Neural cell (in vitro differentiated cells): ENCODE data around the gene INTS12.

Experiments
- EP300 ChIP-seq: fragments of 450-650 bp; conservative IDR thresholded peaks from 2 replicates; pipeline ENCODE4 v1.6.1; 2014; ENCODE audit warnings: antibody characterized with exemption, mild to moderate bottlenecking, moderate library complexity; ENCODE audit not compliant: poor library complexity, severe bottlenecking
- EZH2 ChIP-seq: fragments of 200-600, 300-800 bp; shearing (Covaris generic), sonication (generic); IDR thresholded peaks from 2 replicates; pipeline ENCODE4 v1.6.1; 2014; ENCODE audit warnings: antibody characterized with exemption, low read length, borderline replicate concordance, mild to moderate bottlenecking; ENCODE audit not compliant: insufficient read depth, poor library complexity, severe bottlenecking
- MXI1 ChIP-seq: fragments of 450-650 bp; conservative IDR thresholded peaks from 2 replicates; pipeline ENCODE4 v1.6.1; 2014; ENCODE audit warnings: antibody characterized with exemption, mild to moderate bottlenecking; ENCODE audit not compliant: poor library complexity, severe bottlenecking
- POLR2AphosphoS5 ChIP-seq: IDR thresholded peaks from 2 replicates; pipeline ENCODE4 v1.6.1; 2012
- RAD21 ChIP-seq: fragments of 450-650 bp; conservative IDR thresholded peaks from 2 replicates; pipeline ENCODE4 v1.6.1; 2014; ENCODE audit warnings: antibody characterized with exemption, mild to moderate bottlenecking, moderate library complexity
- TAF1 ChIP-seq: IDR thresholded peaks from 2 replicates; pipeline ENCODE4 v1.6.1; 2012; ENCODE audit warnings: low read depth
- TF ChIP-seq, protein P1 (sequence below): fragments of 450-650 bp; IDR thresholded peaks from 2 replicates; pipeline ENCODE4 v1.5.1; 2014; ENCODE audit warnings: antibody characterized with exemption, mild to moderate bottlenecking, moderate library complexity; ENCODE audit not compliant: poor library complexity, severe bottlenecking
- TF ChIP-seq, protein P2 (sequence below): IDR thresholded peaks from 2 replicates; pipeline ENCODE4 v1.6.1; 2012; ENCODE audit warnings: borderline replicate concordance

DNA sequence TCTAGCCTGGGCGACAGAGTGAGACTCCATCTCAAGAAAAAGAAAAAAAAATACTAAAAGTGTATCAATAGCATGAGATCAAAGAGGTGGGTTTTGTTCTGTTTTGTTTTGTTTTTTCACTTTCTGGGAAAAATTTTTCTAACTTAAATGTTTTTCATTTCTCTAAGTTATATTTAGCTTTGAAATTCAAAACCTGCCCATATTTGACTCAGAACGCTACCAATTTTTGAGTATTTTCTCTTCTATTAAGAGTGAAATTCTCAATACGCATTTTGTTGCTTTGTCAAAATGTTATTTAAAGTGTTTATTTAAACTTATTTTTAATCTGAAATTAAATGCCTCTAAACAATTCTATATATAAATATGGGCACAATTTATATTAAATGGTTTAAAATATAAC lies 39.7 kb upstream of the INTS12 start:
- TF ChIP-seq, protein P1, sequence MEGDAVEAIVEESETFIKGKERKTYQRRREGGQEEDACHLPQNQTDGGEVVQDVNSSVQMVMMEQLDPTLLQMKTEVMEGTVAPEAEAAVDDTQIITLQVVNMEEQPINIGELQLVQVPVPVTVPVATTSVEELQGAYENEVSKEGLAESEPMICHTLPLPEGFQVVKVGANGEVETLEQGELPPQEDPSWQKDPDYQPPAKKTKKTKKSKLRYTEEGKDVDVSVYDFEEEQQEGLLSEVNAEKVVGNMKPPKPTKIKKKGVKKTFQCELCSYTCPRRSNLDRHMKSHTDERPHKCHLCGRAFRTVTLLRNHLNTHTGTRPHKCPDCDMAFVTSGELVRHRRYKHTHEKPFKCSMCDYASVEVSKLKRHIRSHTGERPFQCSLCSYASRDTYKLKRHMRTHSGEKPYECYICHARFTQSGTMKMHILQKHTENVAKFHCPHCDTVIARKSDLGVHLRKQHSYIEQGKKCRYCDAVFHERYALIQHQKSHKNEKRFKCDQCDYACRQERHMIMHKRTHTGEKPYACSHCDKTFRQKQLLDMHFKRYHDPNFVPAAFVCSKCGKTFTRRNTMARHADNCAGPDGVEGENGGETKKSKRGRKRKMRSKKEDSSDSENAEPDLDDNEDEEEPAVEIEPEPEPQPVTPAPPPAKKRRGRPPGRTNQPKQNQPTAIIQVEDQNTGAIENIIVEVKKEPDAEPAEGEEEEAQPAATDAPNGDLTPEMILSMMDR: no peak
- TF ChIP-seq POLR2AphosphoS5 (no peak), RAD21 (no peak), TAF1 (no peak), EP300 (no peak), MXI1 (no peak), EZH2 (no peak)
- TF ChIP-seq, protein P2, sequence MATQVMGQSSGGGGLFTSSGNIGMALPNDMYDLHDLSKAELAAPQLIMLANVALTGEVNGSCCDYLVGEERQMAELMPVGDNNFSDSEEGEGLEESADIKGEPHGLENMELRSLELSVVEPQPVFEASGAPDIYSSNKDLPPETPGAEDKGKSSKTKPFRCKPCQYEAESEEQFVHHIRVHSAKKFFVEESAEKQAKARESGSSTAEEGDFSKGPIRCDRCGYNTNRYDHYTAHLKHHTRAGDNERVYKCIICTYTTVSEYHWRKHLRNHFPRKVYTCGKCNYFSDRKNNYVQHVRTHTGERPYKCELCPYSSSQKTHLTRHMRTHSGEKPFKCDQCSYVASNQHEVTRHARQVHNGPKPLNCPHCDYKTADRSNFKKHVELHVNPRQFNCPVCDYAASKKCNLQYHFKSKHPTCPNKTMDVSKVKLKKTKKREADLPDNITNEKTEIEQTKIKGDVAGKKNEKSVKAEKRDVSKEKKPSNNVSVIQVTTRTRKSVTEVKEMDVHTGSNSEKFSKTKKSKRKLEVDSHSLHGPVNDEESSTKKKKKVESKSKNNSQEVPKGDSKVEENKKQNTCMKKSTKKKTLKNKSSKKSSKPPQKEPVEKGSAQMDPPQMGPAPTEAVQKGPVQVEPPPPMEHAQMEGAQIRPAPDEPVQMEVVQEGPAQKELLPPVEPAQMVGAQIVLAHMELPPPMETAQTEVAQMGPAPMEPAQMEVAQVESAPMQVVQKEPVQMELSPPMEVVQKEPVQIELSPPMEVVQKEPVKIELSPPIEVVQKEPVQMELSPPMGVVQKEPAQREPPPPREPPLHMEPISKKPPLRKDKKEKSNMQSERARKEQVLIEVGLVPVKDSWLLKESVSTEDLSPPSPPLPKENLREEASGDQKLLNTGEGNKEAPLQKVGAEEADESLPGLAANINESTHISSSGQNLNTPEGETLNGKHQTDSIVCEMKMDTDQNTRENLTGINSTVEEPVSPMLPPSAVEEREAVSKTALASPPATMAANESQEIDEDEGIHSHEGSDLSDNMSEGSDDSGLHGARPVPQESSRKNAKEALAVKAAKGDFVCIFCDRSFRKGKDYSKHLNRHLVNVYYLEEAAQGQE: no peak
